GM21447 (cell line): ENCODE data around the gene KCTD11.

Source experiments
- ATAC-seq: cut with Tn5 transposase; IDR thresholded peaks from one replicate; pipeline ENCODE4 v1.9.1; 2021; ENCODE audit not compliant: unreplicated experiment

KCTD11 gene

DNA sequence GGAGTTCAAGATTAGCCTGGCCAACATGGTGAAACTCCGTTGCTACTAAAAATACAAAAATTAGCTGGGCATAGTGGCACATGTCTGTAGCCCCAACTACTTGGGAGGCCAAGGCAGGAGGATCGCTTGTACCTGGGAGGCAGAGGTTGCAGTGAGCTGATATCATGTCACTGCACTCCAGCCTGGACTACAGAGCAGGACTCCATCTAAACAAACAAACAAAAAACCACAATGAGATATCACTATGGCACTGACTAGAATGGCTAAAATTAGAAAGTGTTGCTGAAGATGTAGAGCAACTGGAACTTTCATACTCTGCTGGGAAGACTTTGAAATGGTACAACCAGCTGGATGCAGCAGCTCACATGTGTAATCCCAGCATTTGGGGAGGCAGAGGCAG is 22.4 kb downstream of the KCTD11 start:
- no peak for ATAC-seq

DNA sequence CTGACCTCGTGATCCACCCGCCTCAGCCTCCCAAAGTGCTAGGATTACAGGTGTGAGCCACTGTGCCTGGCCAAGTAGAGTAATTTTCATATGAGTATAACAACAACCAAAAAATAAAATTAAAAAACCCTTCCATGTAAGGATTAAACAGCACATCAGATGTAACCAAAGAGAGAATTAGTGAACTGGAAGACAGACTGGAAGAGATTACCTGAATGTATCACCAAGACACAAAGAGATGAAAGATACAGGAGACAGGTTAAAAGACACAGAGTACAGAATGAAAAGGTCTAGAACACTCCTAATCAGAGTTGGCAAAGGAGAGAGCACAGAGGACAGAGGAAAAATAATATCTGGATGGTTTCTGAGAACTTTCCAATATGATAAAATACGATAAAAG is 27.2 kb downstream of the KCTD11 start:
- no peak for ATAC-seq

DNA sequence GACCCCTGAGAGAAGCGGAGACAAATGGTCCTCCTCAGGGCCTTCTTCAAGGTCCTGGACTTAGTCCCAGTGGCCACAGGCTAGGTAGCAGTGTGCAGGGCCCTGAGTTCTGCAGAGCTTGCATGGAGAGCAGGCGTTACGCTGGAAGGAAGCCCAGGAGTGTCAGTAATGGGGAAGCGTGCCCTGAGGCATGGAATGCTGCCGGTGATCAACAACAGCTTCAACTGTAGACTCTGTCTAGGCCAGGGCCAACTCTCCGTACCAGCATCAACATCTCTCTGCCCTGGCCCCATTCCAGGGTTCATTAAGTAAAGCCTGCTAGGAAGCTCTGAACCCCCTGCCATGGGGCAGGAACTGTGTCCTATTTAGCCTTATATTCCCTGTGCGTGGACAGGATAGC is 28.4 kb downstream of the KCTD11 start:
- ATAC-seq: no peak

DNA sequence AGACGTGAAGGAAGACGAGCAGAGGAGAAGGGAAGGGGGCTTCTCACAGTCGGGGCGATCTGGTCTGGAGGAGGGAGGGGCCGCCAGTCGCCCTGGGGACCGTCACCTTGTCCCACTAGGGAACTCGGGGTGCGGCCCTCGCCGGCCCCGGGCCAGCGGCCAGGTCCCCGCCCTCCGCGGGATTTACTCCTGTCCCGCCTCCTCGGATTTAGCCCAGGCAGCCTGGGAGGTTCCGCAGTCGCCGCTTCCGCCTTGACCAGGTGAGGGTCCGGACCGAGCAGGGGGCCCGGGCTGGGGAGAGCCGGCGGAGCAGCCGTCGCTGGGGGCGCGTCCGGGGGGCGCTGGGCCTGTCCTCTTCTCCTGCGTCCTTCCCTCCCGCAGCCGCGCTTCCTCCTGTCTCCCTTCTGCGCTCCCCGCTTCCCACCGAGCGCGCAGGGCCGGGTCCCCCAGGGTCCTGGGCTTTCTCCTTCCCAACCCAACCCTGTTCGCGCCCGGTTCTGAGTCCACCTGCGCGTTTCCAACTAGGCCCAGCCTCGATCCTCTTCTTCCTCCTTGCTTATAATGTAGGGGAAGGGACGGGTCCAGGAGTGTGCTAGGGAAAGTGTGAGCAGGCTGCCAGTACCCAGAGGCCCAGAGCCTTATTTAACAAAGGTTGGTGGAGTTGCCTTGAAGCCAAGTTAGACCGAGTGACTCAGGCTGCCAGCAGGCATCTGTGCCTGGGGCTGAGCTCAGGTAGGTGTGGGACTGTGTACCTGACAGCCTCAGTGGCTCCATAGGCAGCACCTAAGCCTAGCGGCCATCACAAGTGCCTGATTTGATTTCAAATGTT is 29.1 kb downstream of the KCTD11 start, which contains the start of gene TNK1:
Gene TNK1, plus strand, starts transcription at position 235 of the 829 bp plus-strand sequence. CDS start 1,838 bp downstream, outside the sequence.
- ATAC-seq: no peak

DNA sequence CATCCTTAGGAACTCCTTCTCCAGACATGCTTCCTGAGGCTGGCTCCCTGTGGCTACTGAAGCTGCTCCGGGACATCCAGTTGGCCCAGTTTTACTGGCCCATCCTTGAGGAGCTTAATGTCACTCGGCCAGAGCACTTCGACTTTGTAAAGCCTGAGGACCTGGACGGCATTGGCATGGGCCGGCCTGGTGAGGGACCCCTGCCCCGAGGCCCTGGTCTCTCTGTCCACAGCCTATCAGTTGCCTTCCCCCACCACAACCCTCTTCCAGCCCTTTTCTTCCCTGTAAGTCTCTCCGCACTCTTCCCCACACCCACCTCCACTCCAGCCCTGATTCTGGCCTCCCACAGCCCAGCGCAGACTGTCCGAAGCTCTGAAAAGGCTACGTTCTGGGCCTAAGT is 30.9 kb downstream of the KCTD11 start:
- ATAC-seq: no peak

DNA sequence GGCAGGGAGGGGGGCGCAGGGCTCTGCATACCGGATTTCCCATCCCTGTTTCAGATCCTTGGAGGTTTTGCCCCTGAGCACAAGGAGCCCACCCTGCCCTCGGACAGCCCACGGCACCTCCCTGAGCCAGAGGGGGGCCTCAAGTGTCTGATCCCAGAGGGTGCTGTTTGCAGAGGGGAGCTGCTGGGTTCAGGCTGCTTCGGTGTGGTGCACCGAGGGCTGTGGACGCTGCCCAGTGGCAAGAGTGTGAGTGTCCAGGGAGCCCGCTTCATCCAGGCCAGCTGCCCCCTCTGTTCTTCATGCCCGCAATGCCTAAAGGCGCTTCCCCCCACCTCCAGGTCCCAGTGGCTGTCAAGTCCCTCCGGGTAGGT is 31.4 kb downstream of the KCTD11 start:
- no peak for ATAC-seq

DNA sequence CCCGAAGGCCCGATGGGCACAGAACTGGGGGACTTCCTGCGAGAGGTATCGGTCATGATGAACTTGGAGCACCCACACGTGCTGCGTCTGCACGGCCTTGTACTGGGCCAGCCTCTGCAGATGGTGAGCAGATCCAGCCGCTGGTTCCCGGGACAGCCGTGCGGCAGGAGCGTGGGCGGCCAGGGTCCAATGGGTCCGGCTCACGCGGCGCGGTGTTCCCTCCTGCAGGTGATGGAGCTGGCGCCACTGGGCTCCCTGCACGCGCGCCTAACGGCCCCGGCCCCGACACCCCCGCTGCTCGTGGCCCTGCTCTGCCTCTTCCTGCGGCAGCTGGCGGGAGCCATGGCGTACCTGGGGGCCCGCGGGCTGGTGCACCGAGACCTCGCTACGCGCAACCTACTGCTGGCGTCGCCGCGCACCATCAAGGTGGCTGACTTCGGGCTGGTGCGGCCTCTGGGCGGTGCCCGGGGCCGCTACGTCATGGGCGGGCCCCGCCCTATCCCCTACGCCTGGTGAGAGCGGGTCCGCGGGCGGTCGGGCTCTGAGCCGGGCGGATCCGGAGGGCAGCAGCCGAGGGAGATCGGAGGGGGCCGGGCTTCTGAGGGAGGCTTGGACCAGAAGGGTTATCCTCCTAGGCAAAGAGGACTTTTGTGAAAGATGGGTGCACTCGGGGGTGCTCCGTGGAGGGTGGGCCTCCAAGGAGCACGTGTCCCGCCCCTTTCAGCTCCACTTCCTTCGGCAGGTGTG is 32.0 kb downstream of the KCTD11 start:
- no peak for ATAC-seq

DNA sequence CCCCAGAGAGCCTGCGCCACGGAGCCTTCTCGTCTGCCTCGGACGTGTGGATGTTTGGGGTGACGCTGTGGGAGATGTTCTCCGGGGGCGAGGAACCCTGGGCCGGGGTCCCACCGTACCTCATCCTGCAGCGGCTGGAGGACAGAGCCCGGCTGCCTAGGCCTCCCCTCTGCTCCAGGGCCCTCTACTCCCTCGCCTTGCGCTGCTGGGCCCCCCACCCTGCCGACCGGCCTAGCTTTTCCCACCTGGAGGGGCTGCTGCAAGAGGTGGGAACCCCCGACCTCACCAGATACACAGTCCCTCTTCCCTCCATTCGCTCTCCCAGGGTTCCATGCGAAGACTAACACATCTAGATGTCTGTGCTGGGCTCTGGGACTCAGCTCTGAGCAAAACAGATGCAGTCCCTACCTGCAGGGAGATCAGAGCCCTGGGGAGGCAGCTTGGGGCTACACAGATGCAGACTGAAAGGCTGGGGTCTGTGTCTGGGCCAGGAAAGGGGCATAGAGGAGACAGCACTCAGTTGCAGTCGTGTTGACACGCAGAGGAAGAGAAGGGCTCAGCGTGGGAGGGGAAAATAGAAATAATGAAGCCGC is 32.6 kb downstream of the KCTD11 start:
- ATAC-seq: no peak

DNA sequence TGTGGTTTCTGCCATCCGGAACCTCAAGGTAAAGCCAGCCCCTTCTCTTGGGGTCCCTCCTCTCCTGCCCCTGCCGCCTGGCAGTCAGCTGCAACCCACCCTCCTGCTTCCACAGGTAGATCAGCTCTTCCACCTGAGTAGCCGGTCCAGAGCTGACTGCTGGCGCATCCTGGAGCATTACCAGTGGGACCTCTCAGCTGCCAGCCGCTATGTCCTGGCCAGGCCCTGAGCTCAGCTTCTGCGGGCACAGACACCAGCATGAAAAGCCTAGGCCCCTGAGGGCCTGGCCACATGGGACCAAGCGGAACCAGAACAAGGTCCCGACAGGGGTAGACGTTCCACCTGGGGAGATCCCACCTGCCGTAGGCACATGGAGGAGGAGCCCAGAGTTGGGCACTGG is 36.9 kb downstream of the KCTD11 start:
- ATAC-seq: no peak

DNA sequence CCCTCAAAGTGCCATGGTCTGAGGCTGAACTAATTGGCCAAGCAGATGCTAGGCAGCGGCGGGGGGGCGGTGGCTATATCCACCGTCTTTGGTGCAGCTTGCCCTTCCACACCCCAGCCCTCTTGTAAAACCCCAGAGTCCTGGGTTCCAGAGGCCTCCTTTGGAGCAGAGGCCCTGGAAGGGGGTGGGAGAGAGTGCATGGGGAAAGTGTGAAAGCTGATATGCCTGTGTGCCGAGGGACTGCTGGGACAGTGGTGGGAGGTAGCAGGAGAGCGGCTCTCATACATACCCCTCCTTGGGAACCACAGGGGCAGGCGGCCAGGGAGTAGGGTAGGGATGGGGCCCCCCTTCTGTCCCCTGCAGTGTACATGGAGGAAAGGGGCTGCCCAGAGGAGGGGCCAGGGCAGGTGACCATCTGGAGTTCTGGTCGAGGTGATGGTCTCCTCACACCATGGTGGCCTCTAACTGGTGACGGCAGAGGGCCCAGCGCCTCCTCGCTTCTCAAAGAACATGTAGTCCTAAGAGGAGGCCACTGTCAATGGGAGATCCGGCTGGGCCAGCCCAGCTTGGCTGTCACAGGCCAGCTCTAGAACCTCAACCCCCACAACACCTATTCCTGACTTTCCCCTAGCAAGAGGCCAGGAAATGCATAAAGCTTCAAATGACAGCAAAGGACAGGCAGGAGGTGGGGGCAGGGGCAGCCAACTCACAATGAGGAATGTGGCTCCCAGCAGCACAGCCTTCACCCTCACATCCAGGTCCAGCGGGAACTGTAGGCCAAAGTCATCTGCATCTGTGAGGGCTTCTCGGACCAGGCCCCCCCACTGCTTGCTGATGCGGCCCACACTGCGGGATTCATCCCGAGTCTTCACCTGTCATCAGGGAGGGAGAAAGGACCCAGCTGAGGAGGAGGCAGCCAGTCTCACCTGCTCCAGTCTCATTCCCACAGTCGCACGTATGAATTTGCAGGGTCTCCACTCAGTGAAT is 38.3 kb downstream of the KCTD11 start:
- no peak for ATAC-seq

DNA sequence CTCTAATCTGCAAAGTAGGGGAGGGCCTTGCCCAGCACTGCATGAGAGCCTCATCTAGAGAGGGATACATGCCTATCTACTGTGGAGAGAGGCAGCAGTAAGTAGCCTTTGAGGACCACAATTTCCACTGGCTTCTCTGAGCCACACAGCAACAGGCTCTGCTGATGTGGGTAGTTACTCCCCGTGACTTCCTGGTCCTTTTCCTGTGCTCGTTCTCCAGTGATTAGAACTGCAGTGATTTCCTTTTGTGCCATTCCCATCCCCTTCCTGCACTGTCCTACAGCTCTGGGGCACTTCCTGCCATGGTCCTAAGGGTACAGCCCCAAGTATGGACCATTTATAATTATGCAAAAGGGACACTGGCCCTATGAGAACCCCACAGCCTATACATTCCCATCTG is 39.3 kb downstream of the KCTD11 start:
- ATAC-seq: no peak

DNA sequence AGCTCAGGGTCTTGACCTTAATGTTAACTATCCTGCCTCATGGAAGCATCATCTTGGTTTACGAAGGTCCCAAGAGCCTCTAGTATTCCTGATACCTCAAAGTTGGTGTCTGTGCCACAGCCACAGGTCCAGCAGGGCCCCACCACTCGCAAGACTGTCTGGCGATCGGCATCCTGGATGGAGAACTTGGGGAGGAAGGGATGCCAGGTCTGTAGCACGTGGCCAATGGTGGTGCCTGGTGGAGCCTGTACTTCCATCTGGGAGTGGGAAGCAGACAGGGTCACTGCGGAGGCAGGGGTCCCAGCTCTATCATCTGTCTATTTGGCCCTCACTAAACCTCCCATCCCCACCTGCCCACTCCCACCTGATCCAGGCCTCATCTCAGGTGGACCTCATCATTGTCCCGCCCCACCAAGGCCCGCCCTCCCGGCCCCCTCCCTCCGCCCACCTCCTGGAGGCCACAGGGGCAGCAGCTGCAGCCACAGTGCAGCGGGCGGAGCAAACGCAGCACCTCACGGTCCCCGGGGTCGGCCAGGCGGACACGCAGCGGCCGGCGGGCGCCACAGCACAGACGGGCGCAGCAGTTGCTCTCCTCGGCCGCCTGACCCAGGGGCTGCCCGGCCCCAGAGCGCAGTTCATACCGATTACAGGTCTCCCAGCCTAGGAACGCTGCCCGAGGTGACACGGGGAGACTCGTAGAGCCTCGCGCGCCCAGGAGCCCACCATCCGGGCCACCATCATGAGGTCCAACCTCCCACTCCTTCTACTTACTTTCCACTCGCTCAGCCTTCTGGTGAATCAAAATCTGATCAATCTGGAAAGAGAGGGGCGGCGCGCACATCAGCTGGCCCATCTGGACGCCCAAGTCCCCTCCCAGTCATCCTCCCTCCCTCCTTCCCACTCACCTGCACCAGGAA is 41.0 kb downstream of the KCTD11 start:
- no peak for ATAC-seq

DNA sequence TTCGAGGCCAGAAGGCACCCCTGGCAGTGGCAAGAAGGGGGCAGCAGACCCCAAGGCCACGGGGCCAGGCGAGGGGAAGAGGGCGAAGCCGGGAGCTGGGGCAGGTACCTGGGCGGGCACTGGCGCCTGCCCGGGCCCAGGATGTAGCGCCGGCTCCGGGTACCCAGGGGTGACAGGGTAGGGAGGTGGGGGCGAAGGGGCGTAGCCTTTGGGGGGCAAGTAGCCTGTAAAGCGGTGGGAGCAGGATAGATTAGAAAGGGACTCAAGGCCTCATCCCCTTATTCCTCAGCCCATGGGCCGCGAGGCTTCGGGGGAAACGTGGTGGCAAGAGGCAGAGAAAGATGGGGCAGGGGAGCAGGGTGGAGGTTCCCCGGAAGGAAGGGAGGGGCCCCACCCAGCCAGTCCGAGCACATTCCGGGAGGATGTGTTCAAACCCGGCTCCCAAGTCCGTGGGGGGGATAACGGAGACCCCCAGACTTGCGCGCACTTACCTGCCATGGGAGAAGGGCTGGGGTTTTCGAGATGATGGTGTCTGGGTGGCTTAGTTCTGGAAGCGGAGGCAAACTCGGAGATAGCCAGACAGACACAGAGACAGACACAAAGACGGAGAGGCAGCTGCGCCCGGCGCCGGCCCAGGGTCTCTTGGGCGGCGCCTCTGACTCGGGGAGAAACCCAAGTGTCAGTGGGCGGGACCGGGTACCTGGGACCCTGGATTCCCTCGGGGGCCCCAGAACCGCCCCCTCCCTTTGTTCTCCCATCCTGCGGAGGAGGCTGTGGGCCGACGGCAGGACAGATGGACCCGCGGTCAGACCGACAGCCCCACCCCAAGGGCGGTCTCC is 41.9 kb downstream of the KCTD11 start:
- peak; percentile 43 for ATAC-seq

DNA sequence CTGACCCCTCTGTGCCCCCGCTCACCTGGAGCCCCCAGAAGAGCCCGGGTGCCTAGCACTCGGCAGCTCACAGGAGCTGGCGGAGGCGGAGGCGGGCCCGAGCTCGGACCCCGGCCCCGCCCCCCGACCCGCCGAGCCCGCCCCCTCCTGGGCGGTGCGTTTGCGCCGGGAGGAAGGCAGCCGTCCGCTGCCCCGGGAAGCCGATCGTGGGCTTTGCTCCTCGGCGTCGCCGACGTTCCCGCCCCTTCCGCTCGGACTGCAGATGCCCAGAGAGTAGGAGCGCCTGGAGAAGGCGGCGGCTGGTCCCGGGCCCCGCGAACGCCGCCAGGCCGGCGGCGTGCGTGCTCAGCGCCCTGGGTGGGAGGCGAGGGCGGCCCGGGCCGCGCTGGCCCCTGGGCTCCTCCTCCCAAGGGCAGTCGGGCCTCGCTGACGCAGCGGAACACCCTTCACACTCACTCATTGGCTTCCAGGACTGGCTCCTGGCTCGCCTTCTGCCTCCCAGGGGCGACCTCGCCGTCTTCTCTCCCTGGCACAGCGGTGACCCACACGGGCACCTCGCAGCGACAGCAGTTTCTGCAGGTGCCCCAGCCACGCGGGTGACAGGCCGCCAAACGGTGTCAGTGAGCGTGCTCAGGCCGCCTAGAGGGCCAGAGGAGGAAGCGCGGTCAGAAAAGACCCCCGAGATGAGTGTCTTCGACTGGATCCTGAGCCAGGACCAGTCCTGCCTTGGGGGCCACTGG is 42.7 kb downstream of the KCTD11 start, which contains the start of gene PLSCR3:
Gene PLSCR3, minus strand, starts transcription at position 74 of the 740 bp plus-strand sequence. CDS start 415 bp downstream, outside the sequence.
- ATAC-seq: peak; percentile 76

DNA sequence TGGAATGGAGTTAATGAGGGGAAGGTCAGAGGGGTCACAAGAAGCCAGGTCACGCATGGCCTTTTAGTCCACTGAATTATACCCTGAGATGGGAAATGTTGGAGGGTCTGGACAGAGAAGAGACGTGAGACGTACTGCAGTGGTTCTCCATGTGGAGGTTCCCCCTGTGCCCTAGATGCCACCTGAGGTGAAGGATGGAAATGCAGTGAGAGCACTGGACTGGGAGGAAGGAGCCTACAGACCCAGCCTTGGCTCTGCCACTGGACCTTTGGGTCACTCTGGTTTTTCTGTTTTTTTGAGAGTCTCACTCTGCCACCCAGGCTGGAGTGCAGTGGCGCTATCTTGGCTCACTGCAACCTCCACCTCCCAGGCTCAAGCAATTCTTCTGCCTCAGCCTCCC is 44.2 kb downstream of the KCTD11 start:
- ATAC-seq: no peak

DNA sequence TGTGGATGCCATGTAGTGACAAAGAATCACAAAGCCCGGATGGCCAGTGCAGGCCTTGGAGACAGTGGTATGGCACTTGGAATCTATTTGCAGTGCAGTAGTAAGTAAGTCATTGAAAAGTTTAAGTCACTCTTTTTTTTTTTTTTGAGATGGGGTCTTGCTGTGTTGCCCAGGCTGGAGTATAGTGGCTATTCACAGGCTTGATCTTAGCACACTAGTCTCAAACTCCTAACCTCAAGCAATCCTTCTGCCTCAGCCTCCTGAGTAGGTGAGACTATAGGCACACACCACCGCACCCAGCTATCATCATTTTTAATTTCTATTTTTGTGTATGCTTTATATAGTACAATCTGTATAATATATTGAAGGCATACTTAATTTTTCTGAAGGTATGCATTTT is 46.6 kb downstream of the KCTD11 start:
- ATAC-seq: no peak

DNA sequence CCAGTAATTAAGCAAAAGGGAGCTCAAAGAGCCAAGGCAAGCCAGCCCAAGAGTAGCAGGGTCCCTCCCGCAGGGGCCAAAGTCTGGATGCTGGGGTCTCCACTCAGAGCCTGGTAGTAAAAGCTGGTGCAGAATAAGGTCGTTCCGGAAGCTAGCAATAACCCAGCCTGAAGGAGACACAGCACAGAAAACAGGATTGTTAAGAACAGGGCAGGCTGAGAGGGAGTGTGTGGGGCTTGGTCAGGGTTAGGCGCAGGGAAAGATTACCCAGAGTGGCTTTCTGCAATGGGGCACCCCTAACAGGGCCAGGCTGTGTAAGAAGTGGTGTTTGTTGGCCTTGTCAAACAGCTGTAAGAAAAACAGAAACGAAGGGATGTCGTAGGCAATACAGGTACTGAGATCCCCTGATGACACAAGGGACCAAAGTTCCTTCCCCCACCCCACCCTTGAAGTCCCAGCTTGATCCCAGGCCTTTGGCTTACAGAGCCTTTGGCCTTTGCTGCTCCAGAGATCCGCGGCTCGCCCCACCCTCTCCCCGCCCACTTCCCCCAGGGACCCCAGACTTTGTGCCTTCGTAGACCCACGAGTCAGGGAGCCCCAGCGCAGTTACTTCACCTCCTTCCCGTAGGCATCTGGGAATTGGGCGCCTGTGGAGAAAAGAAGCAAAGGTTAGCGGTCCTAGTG is 51.2 kb downstream of the KCTD11 start:
- no peak for ATAC-seq

DNA sequence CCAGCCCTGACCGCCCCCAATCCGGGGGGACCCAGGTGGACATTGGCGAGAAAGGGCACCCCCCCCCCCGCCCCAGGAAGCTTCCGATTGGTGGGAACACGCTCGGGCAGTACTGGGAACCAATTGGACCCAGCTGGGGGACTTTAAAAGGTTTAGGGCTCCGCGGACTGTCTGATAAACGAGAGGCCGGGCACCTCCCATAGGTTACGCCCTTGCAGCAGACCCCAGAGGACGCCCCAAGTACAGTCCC is 51.7 kb downstream of the KCTD11 start:
- ATAC-seq: no peak
